GM12878 (cell line): ENCODE results near the gene LARGE1. TPM values are rescaled to one million over a fixed set of nuclear protein-coding genes. Genes with fewer than 3 reads are reported as not detected.

Source experiments
- ATAC-seq: fragments of 200-7000 bp; cut with Tn5 transposase; 3 replicates; pipeline ENCODE4 v1.9.1; 2020; ENCODE audit warnings: mild to moderate bottlenecking, moderate library complexity
- BruUV-seq: library from RNA; stranded (reverse); fragments of 400-500 nt; replicated peaks from 2 replicates; lab custom pipeline; 2021; lab: Mats Ljungman, UMichigan
- CTCF ChIA-PET: fragments of 300-600 bp; sonication (Branson Sonifier 250); formaldehyde crosslinking; extraction: SDS; loops from one replicate; lab custom pipeline; 2021; ENCODE audit warnings: inconsistent platforms; lab: Yijun Ruan, JAX
- POLR2A ChIA-PET: fragments of 350-600 bp; formaldehyde crosslinking; extraction: SDS; loops from one replicate; lab custom pipeline; 2021; ENCODE audit warnings: inconsistent platforms; lab: Charles Lee
- RAD21 ChIA-PET: fragments of 300-600 bp; sonication (Branson Sonifier 250); formaldehyde crosslinking; loops from one replicate; lab custom pipeline; 2023; ENCODE audit warnings: antibody characterized with exemption; ENCODE audit not compliant: unreplicated experiment; lab: Charles Lee
- SMC1A ChIA-PET: fragments of 300-600 bp; sonication (Branson Sonifier 250); formaldehyde crosslinking; loops from one replicate; lab custom pipeline; 2023; ENCODE audit not compliant: unreplicated experiment, uncharacterized antibody; lab: Charles Lee
- DNase-seq: peaks from one replicate; pipeline ENCODE4 v3.0.0-alpha.2; 2011; ENCODE audit warnings: low read depth, low spot score
- FAIRE-seq: peaks from 3 replicates; lab custom pipeline; 2011; peaks lifted over from hg19 to GRCh38; lab: Jason Lieb, UNC
- H2AFZ ChIP-seq: 2 replicates; pipeline ENCODE4 v1.6.0; 2011; ENCODE audit warnings: low read depth, low read length, control low read depth; ENCODE audit not compliant: control insufficient read depth
- H3K27ac ChIP-seq: 2 replicates; pipeline ENCODE4 v1.5.1; 2011; ENCODE audit warnings: control low read depth; ENCODE audit not compliant: control insufficient read depth, insufficient read depth
- H3K27me3 ChIP-seq, 2 experiments: replicated peaks in 1 of 2; 2 replicates each; pipeline versions ENCODE4 v1.6.0 to v1.6.1; 2011; ENCODE audit warnings: low read length in 1 of 2; ENCODE audit not compliant: control insufficient read depth in 2 of 2, insufficient read depth in 2 of 2
- H3K36me3 ChIP-seq, 2 experiments: 2 replicates each; pipeline ENCODE4 v1.5.1; 2011; ENCODE audit warnings: low read length in 1 of 2; ENCODE audit not compliant: control insufficient read depth in 2 of 2, insufficient read depth in 2 of 2
- H3K4me1 ChIP-seq: 2 replicates; pipeline ENCODE4 v1.6.1; 2011; ENCODE audit warnings: mild to moderate bottlenecking, low read length, moderate library complexity, mixed read lengths; ENCODE audit not compliant: control insufficient read depth, insufficient read depth
- H3K4me2 ChIP-seq: 2 replicates; pipeline ENCODE4 v1.6.0; 2011; ENCODE audit warnings: control low read depth; ENCODE audit not compliant: control insufficient read depth, insufficient read depth
- H3K4me3 ChIP-seq: fragments of 200-600 bp; sonication (generic); 2 replicates; pipeline ENCODE4 v1.5.1; 2016
- H3K79me2 ChIP-seq: 2 replicates; pipeline ENCODE4 v1.6.0; 2011; ENCODE audit warnings: low read length; ENCODE audit not compliant: control insufficient read depth, insufficient read depth
- H3K9ac ChIP-seq: 2 replicates; pipeline ENCODE4 v1.8.0; 2011; ENCODE audit warnings: low read length, control low read depth, mixed read lengths; ENCODE audit not compliant: control insufficient read depth, insufficient read depth
- H3K9me3 ChIP-seq: replicated peaks from 3 replicates; pipeline ENCODE4 v1.5.1; 2011; ENCODE audit warnings: mild to moderate bottlenecking, low read length; ENCODE audit not compliant: control insufficient read depth, insufficient read depth
- H4K20me1 ChIP-seq: 2 replicates; pipeline ENCODE4 v1.6.0; 2011; ENCODE audit not compliant: control insufficient read depth, insufficient read depth
- CBX3 ChIP-seq: fragments of 200-600 bp; sonication (generic); IDR thresholded peaks from 2 replicates; pipeline ENCODE4 v1.6.1; 2016; ENCODE audit warnings: low read depth, borderline replicate concordance
- CUX1 ChIP-seq: IDR thresholded peaks from 2 replicates; pipeline ENCODE4 v1.6.1; 2012; ENCODE audit warnings: improper control_type of control experiment, low read depth, low read length; ENCODE audit not compliant: insufficient replicate concordance
- GABPA ChIP-seq: IDR thresholded peaks from 2 replicates; pipeline ENCODE4 v1.6.1; 2014; ENCODE audit warnings: antibody characterized with exemption, low read depth, mild to moderate bottlenecking, inconsistent platforms
- HDAC6 ChIP-seq: fragments of 200-600 bp; sonication (generic); IDR thresholded peaks from one replicate; pipeline ENCODE4 v1.8.0; 2017; ENCODE audit warnings: antibody characterized with exemption; ENCODE audit not compliant: unreplicated experiment
- NFYB ChIP-seq: IDR thresholded peaks from 2 replicates; pipeline ENCODE4 v1.6.1; 2011; ENCODE audit warnings: low read depth, mild to moderate bottlenecking, low read length, improper control_type of control experiment, moderate library complexity; ENCODE audit not compliant: insufficient read depth
- PKNOX1 ChIP-seq: fragments of 450-650 bp; IDR thresholded peaks from 2 replicates; pipeline ENCODE4 v1.6.1; 2016; ENCODE audit warnings: mild to moderate bottlenecking
- RELA ChIP-seq: fragments of 450-650 bp; IDR thresholded peaks from 2 replicates; pipeline ENCODE4 v1.8.0; 2014; ENCODE audit warnings: borderline replicate concordance; ENCODE audit not compliant: partially characterized antibody
- SP1 ChIP-seq: IDR thresholded peaks from one replicate; pipeline ENCODE4 v1.6.1; 2011; ENCODE audit warnings: low read depth, low read length
- STAT3 ChIP-seq: IDR thresholded peaks from 2 replicates; pipeline ENCODE4 v1.6.1; 2011; ENCODE audit warnings: low read depth, low read length, improper control_type of control experiment
- WRNIP1 ChIP-seq: IDR thresholded peaks from 2 replicates; pipeline ENCODE4 v1.6.1; 2011; ENCODE audit warnings: low read depth, low read length, improper control_type of control experiment, borderline replicate concordance
- ZNF217 ChIP-seq: fragments of 450-650 bp; IDR thresholded peaks from 2 replicates; pipeline ENCODE4 v1.6.1; 2017; ENCODE audit warnings: antibody characterized with exemption, mild to moderate bottlenecking
- WGBS: methylation state at CpG from one replicate; pipeline ENCODE4 v1.1.6; 2016; ENCODE audit warnings: low lambda C conversion rate; ENCODE audit not compliant: insufficient replicate concordance, insufficient coverage; ENCODE audit errors: missing lambda C conversion rate; 5-methylcytosine and 5-hydroxymethylcytosine counted together
- in situ Hi-C: fragments of 300-500 bp; cut with MboI; formaldehyde crosslinking; loops from 9 replicates; pipeline ENCODE4 v1.14.3; 2018; ENCODE audit warnings: mixed read lengths
- intact Hi-C: fragments of 100-400 bp; cut with micrococcal nuclease; formaldehyde crosslinking; loops from one replicate; pipeline ENCODE4 v1.14.2; 2022; ENCODE audit not compliant: unreplicated experiment
- polyA plus RNA-seq, 11 experiments: library from polyadenylated mRNA; depleted of rRNA in 4 of 11; unstranded in 6 of 11; stranded (reverse) in 5 of 11; fragments of >200 nt; fragmentation: Nextera tagmentation in 4 of 11; fragmentation: Illumina TruSeq in 1 of 11; extraction: Ambion mirVana in 4 of 11; extraction: Trizol in 1 of 11; gene quantifications; 1 replicate in 1 of 11; 2 replicates in 10 of 11; pipeline versions ENCODE4 v1.2.1 to v1.2.3, GENCODE V29; 2011 to 2016; ENCODE audit warnings: inconsistent platforms in 2 of 11, missing spikeins in 2 of 11, low read depth in 1 of 11
- total RNA-seq, 4 experiments: library from RNA; depleted of rRNA in 3 of 4; stranded (reverse); fragments of >200 nt in 3 of 4; fragmentation: Illumina TruSeq in 1 of 4; extraction: Trizol in 1 of 4; gene quantifications; 2 replicates each; pipeline versions ENCODE4 v1.2.1 to v1.2.3, GENCODE V29; 2013 to 2021

LARGE1 gene
- total and polyA plus RNA-seq, 10 of the 15 experiments (the other 5 are each of a cell fraction or from before 2014, with no cell fraction given), result 3.2 to 41.4 (median 17.3) TPM

- ChIA-PET RAD21 (no interaction called here), CTCF (no interaction called here)
- in situ Hi-C loops, result no loop called here
Measured at GRCh38 chr22:33652615-33653014, 267.7 kb downstream of the LARGE1 start.

More at GRCh38 chr22:33652615-33653014, 267.7 kb downstream of the LARGE1 start:
- no peaks in the 10 kb centered on the region for H3K36me3 ChIP-seq
- no peak overlapping the region for H3K4me3 ChIP-seq
- H3K27me3 ChIP-seq, result no peaks in the 10 kb centered on the region
- intact Hi-C loops, result no loop called here
- POLR2A ChIA-PET, result no interaction called here
- no peak for TF ChIP-seq CUX1
- TF ChIP-seq SP1, result no peak
- TF ChIP-seq RELA, result no peak
- TF ChIP-seq ZNF217, result no peak
- no peak for TF ChIP-seq NFYB
- no peak for TF ChIP-seq STAT3
- no peak for TF ChIP-seq PKNOX1
- TF ChIP-seq GABPA, result no peak
- no peak for TF ChIP-seq HDAC6
- no peak for TF ChIP-seq CBX3
- TF ChIP-seq WRNIP1, result no peak
- SMC1A ChIA-PET, result interaction anchor here (1.0 to 1.4 kb wide), 3 partner anchors 10 to 132 kb away, joined by 3 read pairs; no protein-coding TSS in a partner anchor
- 46% methylated on average over 5 of the region's 5 CpGs for WGBS
- H3K4me1 ChIP-seq, result no peaks in the 10 kb centered on the region
- DNase-seq (no peak), ATAC-seq (no peak), FAIRE-seq (no peak)
- H3K9me3 ChIP-seq, result no peaks in the 10 kb centered on the region; the same call in 2 of the 3 replicates
- H4K20me1 ChIP-seq, result no peaks in the 10 kb centered on the region
- no peak overlapping the region for H2AFZ ChIP-seq
- no peaks in the 10 kb centered on the region for H3K79me2 ChIP-seq
- no peak overlapping the region for H3K9ac ChIP-seq
- H3K4me2 ChIP-seq, result no peak overlapping the region
- no peak overlapping the region for H3K27ac ChIP-seq
- BruUV-seq, result no TSS peak
